NCI-H2196 treated with DMSO at 0.1 percent for 48 hours (cell line): ENCODE results near the gene RIPOR3.
"Not testable (repeated sequence)": the region's sequence is repeated elsewhere in the genome, so short reads cannot be mapped to it uniquely, and the experiment has no call there.

Experiments used
- DNase-seq: peaks from one replicate; lab custom pipeline; 2025; ENCODE audit not compliant: unreplicated experiment; lab: John Stamatoyannopoulos, UW

The RIPOR3 gene

GRCh38 chr20:50663095-50663821, 28.1 kb downstream of the RIPOR3 start:
- peak; percentile 39 for DNase-seq

- DNase-seq, result no peak
Observed at GRCh38 chr20:50659975-50660670, 31.2 kb downstream of the RIPOR3 start.

GRCh38 chr20:50658804-50659380, 32.5 kb downstream of the RIPOR3 start:
- DNase-seq, result no peak

GRCh38 chr20:50655311-50655880, 35.9 kb downstream of the RIPOR3 start:
- DNase-seq, result no peak

GRCh38 chr20:50654904-50655303, 36.4 kb downstream of the RIPOR3 start:
- DNase-seq, result no peak

GRCh38 chr20:50652702-50653294, 38.5 kb downstream of the RIPOR3 start:
- DNase-seq, result no peak

GRCh38 chr20:50651676-50652075, 39.7 kb downstream of the RIPOR3 start:
- DNase-seq, result no peak

GRCh38 chr20:50649590-50649989, 41.8 kb downstream of the RIPOR3 start:
- DNase-seq, result no peak

GRCh38 chr20:50648651-50649050, 42.7 kb downstream of the RIPOR3 start:
- no peak for DNase-seq

- no peak for DNase-seq
Observed at GRCh38 chr20:50646483-50646996, 44.8 kb downstream of the RIPOR3 start.

- peak; percentile 91 for DNase-seq
Observed at GRCh38 chr20:50645253-50646068, 45.9 kb downstream of the RIPOR3 start.

GRCh38 chr20:50642288-50642803, 49.0 kb downstream of the RIPOR3 start:
- no peak for DNase-seq

- DNase-seq, result not testable (repeated sequence)
Observed at GRCh38 chr20:50641625-50642287, 49.6 kb downstream of the RIPOR3 start.

GRCh38 chr20:50639971-50640711, 51.2 kb downstream of the RIPOR3 start:
- not testable (repeated sequence) for DNase-seq

- DNase-seq, result not testable (repeated sequence)
Observed at GRCh38 chr20:50638015-50638847, 53.1 kb downstream of the RIPOR3 start.

- no peak for DNase-seq
Observed at GRCh38 chr20:50636601-50637540, 54.5 kb downstream of the RIPOR3 start.
